CD14-positive monocyte (primary cell): ENCODE measurements around the gene LRRN4CL. TPM values are rescaled to one million over a fixed set of nuclear protein-coding genes. Genes with fewer than 3 reads are reported as not detected.
A peak's percentile ranks its signal among the peaks of the same experiment; 100 is the strongest.

Source experiments
- DNase-seq, 3 donors: peaks; one replicate each; pipeline ENCODE4 v3.0.0-alpha.2; 2011 to 2022
- H2AFZ ChIP-seq: 2 replicates; pipeline ENCODE4 v1.6.0; 2012; ENCODE audit warnings: mild to moderate bottlenecking, low read depth, low read length, inconsistent platforms; ENCODE audit not compliant: insufficient read depth, poor library complexity, severe bottlenecking
- H3K27ac ChIP-seq, 2 donors: 1 replicate in 1 of 2; 2 replicates in 1 of 2; pipeline ENCODE4 v1.5.1; 2012 to 2013; ENCODE audit warnings: low read length in 2 of 2, control low read depth in 1 of 2, inconsistent platforms in 1 of 2, low read depth in 1 of 2, mild to moderate bottlenecking in 1 of 2
- H3K27me3 ChIP-seq, 2 donors: one replicate each; pipeline versions ENCODE4 v1.6.0 to v1.6.1; 2011 to 2013; ENCODE audit warnings: low read length in 2 of 2; ENCODE audit not compliant: control insufficient read depth in 2 of 2, insufficient read depth in 2 of 2
- H3K36me3 ChIP-seq, 2 donors: replicated peaks in 1 of 2; 1 replicate in 1 of 2; 2 replicates in 1 of 2; pipeline versions ENCODE4 v1.5.1 to v1.6.1; 2012 to 2013; ENCODE audit warnings: low read length in 2 of 2, control low read depth in 1 of 2, inconsistent platforms in 1 of 2, mild to moderate bottlenecking in 1 of 2; ENCODE audit not compliant: insufficient read depth in 2 of 2, control insufficient read depth in 1 of 2
- H3K4me1 ChIP-seq, 2 donors: 1 replicate in 1 of 2; 2 replicates in 1 of 2; pipeline versions ENCODE4 v1.5.1 to v1.6.1; 2012 to 2013; ENCODE audit warnings: low read length in 2 of 2, control low read depth in 1 of 2, inconsistent platforms in 1 of 2, mild to moderate bottlenecking in 1 of 2, moderate library complexity in 1 of 2; ENCODE audit not compliant: insufficient read depth in 2 of 2, control insufficient read depth in 1 of 2
- H3K4me2 ChIP-seq: replicated peaks from 2 replicates; pipeline ENCODE3; 2012; ENCODE audit warnings: low read length, moderate library complexity, mild to moderate bottlenecking; ENCODE audit not compliant: poor library complexity, severe bottlenecking; ENCODE audit errors: extremely low read depth
- H3K4me3 ChIP-seq, 3 experiments: fragments of 200-600 bp in 1 of 3; sonication (generic) in 1 of 3; replicated peaks in 1 of 3; 1 replicate in 2 of 3; 2 replicates in 1 of 3; pipeline ENCODE4 v1.5.1; 2011 to 2013; ENCODE audit warnings: low read length in 3 of 3, mild to moderate bottlenecking in 3 of 3, control low read depth in 2 of 3, low read depth in 2 of 3, inconsistent platforms in 1 of 3, moderate library complexity in 1 of 3
- H3K79me2 ChIP-seq: 2 replicates; pipeline ENCODE4 v1.6.0; 2012; ENCODE audit warnings: mild to moderate bottlenecking, control low read depth, inconsistent platforms, low read length, moderate library complexity; ENCODE audit not compliant: insufficient read depth
- H3K9ac ChIP-seq: 2 replicates; pipeline ENCODE4 v1.6.0; 2017; ENCODE audit warnings: low read length, mild to moderate bottlenecking; ENCODE audit not compliant: insufficient read depth, poor library complexity, severe bottlenecking
- H3K9me3 ChIP-seq, 2 donors: replicated peaks in 1 of 2; 1 replicate in 1 of 2; 2 replicates in 1 of 2; pipeline versions ENCODE4 v1.5.1 to v1.6.1; 2012 to 2013; ENCODE audit warnings: low read length in 2 of 2, control low read depth in 1 of 2; ENCODE audit not compliant: control insufficient read depth in 1 of 2, insufficient read depth in 1 of 2
- H4K20me1 ChIP-seq: 2 replicates; pipeline ENCODE4 v1.6.0; 2012; ENCODE audit warnings: mild to moderate bottlenecking, low read length, control low read depth, moderate library complexity; ENCODE audit not compliant: insufficient read depth
- H3K27ac Mint-ChIP-seq, 7 donors: one replicate each; pipeline ENCODE4 v1.8.0; 2020; ENCODE audit warnings: mild to moderate bottlenecking in 7 of 7, mixed read lengths in 7 of 7, moderate library complexity in 6 of 7, inconsistent platforms in 2 of 7
- H3K27me3 Mint-ChIP-seq, 3 donors: one replicate each; pipeline ENCODE4 v1.8.0; 2021 to 2022; ENCODE audit warnings: low read depth in 3 of 3, mild to moderate bottlenecking in 3 of 3, mixed read lengths in 3 of 3, moderate library complexity in 3 of 3, inconsistent platforms in 1 of 3
- H3K36me3 Mint-ChIP-seq, 2 donors: one replicate each; pipeline ENCODE4 v1.8.0; 2020; ENCODE audit warnings: mixed read lengths in 2 of 2, inconsistent platforms in 1 of 2, mild to moderate bottlenecking in 1 of 2
- H3K4me1 Mint-ChIP-seq: one replicate; pipeline ENCODE4 v1.8.0; 2020; ENCODE audit warnings: mild to moderate bottlenecking, mixed read lengths
- H3K4me3 Mint-ChIP-seq, 2 donors: one replicate each; pipeline ENCODE4 v1.8.0; 2020; ENCODE audit warnings: mild to moderate bottlenecking in 2 of 2, mixed read lengths in 2 of 2, moderate library complexity in 1 of 2
- H3K9me3 Mint-ChIP-seq, 7 donors: one replicate each; pipeline ENCODE4 v1.8.0; 2020 to 2022; ENCODE audit warnings: mixed read lengths in 7 of 7, mild to moderate bottlenecking in 6 of 7, moderate library complexity in 6 of 7, inconsistent platforms in 2 of 7
- WGBS: methylation state at CpG from one replicate; pipeline ENCODE4 v1.1.5; 2013; ENCODE audit warnings: missing lambda C conversion rate; ENCODE audit not compliant: insufficient coverage; 5-methylcytosine and 5-hydroxymethylcytosine counted together
- intact Hi-C, 2 donors: fragments of 100-400 bp; cut with micrococcal nuclease; formaldehyde crosslinking; loops; one replicate each; pipeline versions ENCODE4 v1.15.0 to v1.15.1; 2023
- polyA plus RNA-seq, 3 donors: library from polyadenylated mRNA; depleted of rRNA in 1 of 3; unstranded in 2 of 3; stranded (reverse) in 1 of 3; fragments of 300-500 nt in 2 of 3; fragments of >200 nt in 1 of 3; fragmentation: Illumina TruSeq in 2 of 3; gene quantifications; 1 replicate in 2 of 3; 2 replicates in 1 of 3; pipeline ENCODE4 v1.2.3, GENCODE V29; 2012 to 2021
- TF ChIP-seq, protein P1 (sequence below): fragments of 200-600 bp; IDR thresholded peaks from one replicate; pipeline ENCODE4 v1.8.0; 2022; ENCODE audit warnings: antibody characterized with exemption, mild to moderate bottlenecking

The LRRN4CL gene
- polyA plus RNA-seq, 3 donors: not detected

DNA sequence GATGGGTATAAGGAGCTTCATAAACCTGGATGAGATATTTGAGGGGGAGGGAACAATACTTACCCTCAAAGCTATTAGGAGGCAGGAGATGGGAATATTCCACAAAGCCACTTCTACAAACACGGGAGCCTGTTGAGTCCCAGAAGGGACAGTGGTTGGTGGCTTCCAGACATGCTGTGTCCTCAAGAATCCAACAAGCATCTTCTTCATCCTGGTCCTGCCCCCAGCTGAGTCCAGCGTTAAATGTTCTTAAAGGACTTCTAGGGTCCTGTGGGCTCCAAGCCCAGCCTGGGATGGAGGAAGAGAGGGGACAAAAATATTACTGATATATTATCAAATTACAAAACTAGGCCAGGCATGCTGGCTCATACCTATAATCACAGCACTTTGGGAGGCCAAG, 21.9 kb downstream of the LRRN4CL start:
- H3K9me3 ChIP-seq: no peaks in the 10 kb centered on the region
- H3K36me3 ChIP-seq: peaks cover 10 to 18% of the 10 kb centered on the region in 2 donors
- Mint-ChIP-seq H3K27me3 (no peaks in the 10 kb centered on the region), H3K9me3 (peaks cover 0 to 2% (median 0%) of the 10 kb centered on the region in 7 donors), H3K4me1 (peaks cover 58% of the 10 kb centered on the region), H3K27ac (peak overlapping the region in 1 of 7 donors; percentile 13), H3K4me3 (no peak overlapping the region), H3K36me3 (peaks cover 11 to 26% of the 10 kb centered on the region in 2 donors)
- WGBS: no CpG with 5 or more reads among the region's 2 CpGs
- H3K79me2 ChIP-seq: peaks cover 66% of the 10 kb centered on the region
- no peak for DNase-seq
- no peak overlapping the region for H3K4me3 ChIP-seq
- no peak overlapping the region for H2AFZ ChIP-seq
- peaks cover 18% of the 10 kb centered on the region for H4K20me1 ChIP-seq
- H3K4me2 ChIP-seq: no peak overlapping the region
- no peaks in the 10 kb centered on the region for H3K27me3 ChIP-seq
- H3K9ac ChIP-seq: no peak overlapping the region
- peaks cover 39 to 42% of the 10 kb centered on the region in 2 donors for H3K4me1 ChIP-seq
- peak overlapping the region in 1 of 2 donors; percentile 7 for H3K27ac ChIP-seq
- TF ChIP-seq, protein P1, sequence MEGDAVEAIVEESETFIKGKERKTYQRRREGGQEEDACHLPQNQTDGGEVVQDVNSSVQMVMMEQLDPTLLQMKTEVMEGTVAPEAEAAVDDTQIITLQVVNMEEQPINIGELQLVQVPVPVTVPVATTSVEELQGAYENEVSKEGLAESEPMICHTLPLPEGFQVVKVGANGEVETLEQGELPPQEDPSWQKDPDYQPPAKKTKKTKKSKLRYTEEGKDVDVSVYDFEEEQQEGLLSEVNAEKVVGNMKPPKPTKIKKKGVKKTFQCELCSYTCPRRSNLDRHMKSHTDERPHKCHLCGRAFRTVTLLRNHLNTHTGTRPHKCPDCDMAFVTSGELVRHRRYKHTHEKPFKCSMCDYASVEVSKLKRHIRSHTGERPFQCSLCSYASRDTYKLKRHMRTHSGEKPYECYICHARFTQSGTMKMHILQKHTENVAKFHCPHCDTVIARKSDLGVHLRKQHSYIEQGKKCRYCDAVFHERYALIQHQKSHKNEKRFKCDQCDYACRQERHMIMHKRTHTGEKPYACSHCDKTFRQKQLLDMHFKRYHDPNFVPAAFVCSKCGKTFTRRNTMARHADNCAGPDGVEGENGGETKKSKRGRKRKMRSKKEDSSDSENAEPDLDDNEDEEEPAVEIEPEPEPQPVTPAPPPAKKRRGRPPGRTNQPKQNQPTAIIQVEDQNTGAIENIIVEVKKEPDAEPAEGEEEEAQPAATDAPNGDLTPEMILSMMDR: no peak
- intact Hi-C loops: no loop called here

DNA sequence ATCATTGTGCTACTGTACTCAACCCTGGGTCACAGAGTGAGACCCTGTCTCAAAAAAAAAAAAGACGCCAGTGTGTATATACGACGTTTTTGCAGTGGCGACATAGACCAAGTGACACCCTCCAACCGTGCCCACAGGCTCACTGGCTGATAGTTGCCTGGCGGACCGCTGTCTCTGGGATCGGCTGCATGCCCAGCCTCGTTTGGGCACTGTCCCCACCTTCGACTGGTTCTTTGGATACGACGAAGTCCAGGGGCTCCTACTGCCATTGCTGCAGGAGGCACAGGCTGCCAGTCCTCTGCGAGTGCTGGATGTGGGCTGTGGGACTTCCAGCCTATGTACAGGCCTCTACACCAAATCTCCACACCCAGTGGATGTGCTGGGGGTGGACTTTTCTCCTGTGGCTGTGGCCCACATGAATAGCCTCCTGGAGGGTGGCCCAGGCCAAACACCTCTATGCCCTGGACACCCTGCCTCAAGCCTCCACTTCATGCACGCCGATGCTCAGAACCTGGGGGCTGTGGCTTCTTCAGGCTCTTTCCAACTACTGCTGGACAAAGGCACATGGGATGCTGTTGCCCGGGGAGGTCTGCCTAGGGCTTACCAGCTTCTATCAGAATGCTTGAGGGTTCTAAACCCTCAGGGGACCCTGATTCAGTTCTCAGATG, 22.9 kb downstream of the LRRN4CL start:
- peak overlapping the region in 4 of 7 donors; percentile 33 to 92 (median 83) for H3K27ac Mint-ChIP-seq
- H4K20me1 ChIP-seq: peaks cover 18% of the 10 kb centered on the region
- no peaks in the 10 kb centered on the region for H3K9me3 Mint-ChIP-seq
- H3K4me3 Mint-ChIP-seq: peak overlapping the region; percentile 92 to 97
- H3K4me3 ChIP-seq: peak overlapping the region; percentile 70 to 99 (median 99)
- H3K27me3 ChIP-seq: no peaks in the 10 kb centered on the region
- H3K4me1 ChIP-seq: peaks cover 35 to 37% of the 10 kb centered on the region in 2 donors
- peaks cover 10 to 26% of the 10 kb centered on the region in 2 donors for H3K36me3 ChIP-seq
- H3K9ac ChIP-seq: peak overlapping the region; percentile 78
- peak overlapping the region in 1 of 2 donors; percentile 86 for H3K27ac ChIP-seq
- DNase-seq: no peak
- H3K4me1 Mint-ChIP-seq: peaks cover 54% of the 10 kb centered on the region
- no peaks in the 10 kb centered on the region for H3K9me3 ChIP-seq
- intact Hi-C loops: no loop called here
- peaks cover 13 to 31% of the 10 kb centered on the region in 2 donors for H3K36me3 Mint-ChIP-seq
- TF ChIP-seq, protein P1: no peak
- WGBS: 76% methylated on average over 12 of the region's 16 CpGs
- H3K4me2 ChIP-seq: peak overlapping the region; percentile 90
- peaks cover 65% of the 10 kb centered on the region for H3K79me2 ChIP-seq
- H2AFZ ChIP-seq: no peak overlapping the region
- H3K27me3 Mint-ChIP-seq: no peaks in the 10 kb centered on the region
